HL-60/S4 (cell line): Measurements from ENCODE around the gene PPP2R5D.
"Not testable (repeated sequence)": the region's sequence is repeated elsewhere in the genome, so short reads cannot be mapped to it uniquely, and the experiment has no call there.

Experiments used
- in situ Hi-C: fragments of 300-500 bp; cut with MboI; formaldehyde crosslinking; loops from 2 replicates; pipeline ENCODE4 v1.14.3; 2022; ENCODE audit warnings: low sequenced_read_pairs

Gene PPP2R5D

GRCh38 chr6:42988486-42989020 lies 4.2 kb downstream of the PPP2R5D start:
- in situ Hi-C loops: no loop called here

GRCh38 chr6:42989923-42990322 lies 5.6 kb downstream of the PPP2R5D start:
- in situ Hi-C loops: no loop called here

GRCh38 chr6:42993445-42993844 lies 9.1 kb downstream of the PPP2R5D start:
- in situ Hi-C loops: no loop called here

- in situ Hi-C loops: no loop called here
Observed at GRCh38 chr6:42996513-42996912, 12.1 kb downstream of the PPP2R5D start.

- in situ Hi-C loops: not testable (repeated sequence)
Observed at GRCh38 chr6:42998205-42998604, 13.8 kb downstream of the PPP2R5D start.

GRCh38 chr6:43001843-43002242 lies 17.5 kb downstream of the PPP2R5D start:
- in situ Hi-C loops: no loop called here

GRCh38 chr6:43005844-43006243 lies 21.5 kb downstream of the PPP2R5D start:
- in situ Hi-C loops: no loop called here

- in situ Hi-C loops: no loop called here
Observed at GRCh38 chr6:43006251-43006650, 21.9 kb downstream of the PPP2R5D start.

GRCh38 chr6:43007126-43007525 lies 22.8 kb downstream of the PPP2R5D start:
- in situ Hi-C loops: no loop called here

- in situ Hi-C loops: no loop called here
Observed at GRCh38 chr6:43009124-43009523, 24.8 kb downstream of the PPP2R5D start.

- in situ Hi-C loops: no loop called here
Observed at GRCh38 chr6:43011207-43011606, 26.8 kb downstream of the PPP2R5D start.

- in situ Hi-C loops: no loop called here
Observed at GRCh38 chr6:43012364-43012763, 28.0 kb downstream of the PPP2R5D start.

- in situ Hi-C loops: no loop called here
Observed at GRCh38 chr6:43013097-43013842, 28.9 kb downstream of the PPP2R5D start.

GRCh38 chr6:43013843-43014433 lies 29.6 kb downstream of the PPP2R5D start, which contains the start of the genes KLHDC3 and MEA1:
Gene KLHDC3, plus strand, starts transcription at chr6:43014249. Its CDS starts 2,944 bp downstream, at chr6:43017193.
Gene MEA1, minus strand, starts transcription at chr6:43013946. Its CDS starts 133 bp downstream, at chr6:43013813.
- in situ Hi-C loops: no loop called here

- in situ Hi-C loops: no loop called here
Observed at GRCh38 chr6:43014434-43014909, 30.1 kb downstream of the PPP2R5D start.

GRCh38 chr6:43016176-43016942 lies 32.0 kb downstream of the PPP2R5D start:
- in situ Hi-C loops: no loop called here

- in situ Hi-C loops: no loop called here
Observed at GRCh38 chr6:43016943-43017334, 32.6 kb downstream of the PPP2R5D start.

GRCh38 chr6:43019152-43019551 lies 34.8 kb downstream of the PPP2R5D start:
- in situ Hi-C loops: no loop called here

- in situ Hi-C loops: no loop called here
Observed at GRCh38 chr6:43020052-43020705, 35.8 kb downstream of the PPP2R5D start.

- in situ Hi-C loops: no loop called here
Observed at GRCh38 chr6:43020847-43021246, 36.5 kb downstream of the PPP2R5D start.
